DMS114 treated with DMSO at 0.1 percent for 48 hours (cell line): ENCODE results near the gene TNFSF9.

Experiments
- DNase-seq: peaks from one replicate; lab custom pipeline; 2025; ENCODE audit not compliant: unreplicated experiment; lab: John Stamatoyannopoulos, UW

TNFSF9 gene

GRCh38 chr19:6530386-6531162 is at the start of gene TNFSF9:
TSS of gene TNFSF9 (plus strand) at chr19:6531026. CDS start at chr19:6531037, 11 bp downstream.
- DNase-seq: peak; percentile 59

DNA sequence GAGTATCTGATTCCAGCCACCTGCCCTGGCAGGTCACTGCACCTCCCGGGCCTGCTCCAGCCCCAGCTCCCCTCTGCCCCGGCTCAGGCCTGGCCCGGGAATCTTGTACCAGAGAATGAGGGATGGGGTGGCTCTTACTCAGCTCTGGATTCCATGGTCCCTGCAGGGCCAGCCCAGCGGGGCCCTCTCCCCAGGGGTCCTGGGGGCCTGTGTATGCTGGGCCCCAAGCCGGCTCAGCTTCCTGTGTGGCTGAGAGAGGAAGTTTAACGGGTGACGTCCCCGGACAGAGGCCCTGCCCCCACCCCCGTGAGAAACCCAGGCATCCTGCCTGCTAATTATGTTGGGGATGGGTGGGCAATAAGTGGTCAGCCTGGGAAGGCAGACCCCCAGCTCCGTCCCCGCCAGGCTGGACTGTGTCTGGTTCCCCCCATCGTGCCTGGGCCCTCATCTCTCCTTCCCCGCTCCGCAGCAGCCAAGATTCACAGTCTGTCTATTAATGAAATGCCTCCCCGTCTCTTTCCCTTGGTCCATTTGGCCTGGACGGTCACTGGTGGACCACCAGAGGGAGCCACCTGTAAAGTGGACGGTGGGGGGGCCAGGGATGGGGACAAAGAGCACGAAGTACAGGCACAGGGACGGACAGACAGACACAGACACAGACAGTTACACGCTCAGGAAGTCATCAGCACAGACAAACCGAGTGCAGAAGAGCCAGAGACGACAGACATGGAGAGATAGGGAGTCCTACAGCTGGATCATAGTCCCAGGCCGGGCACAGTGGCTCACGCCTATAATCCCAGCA is 49.1 kb upstream of the TNFSF9 start, which contains the start of gene DENND1C:
DENND1C (minus strand) TSS at position 247 of the 802 bp plus-strand sequence; CDS start at position 155, 92 bp downstream.
- no peak for DNase-seq

DNA sequence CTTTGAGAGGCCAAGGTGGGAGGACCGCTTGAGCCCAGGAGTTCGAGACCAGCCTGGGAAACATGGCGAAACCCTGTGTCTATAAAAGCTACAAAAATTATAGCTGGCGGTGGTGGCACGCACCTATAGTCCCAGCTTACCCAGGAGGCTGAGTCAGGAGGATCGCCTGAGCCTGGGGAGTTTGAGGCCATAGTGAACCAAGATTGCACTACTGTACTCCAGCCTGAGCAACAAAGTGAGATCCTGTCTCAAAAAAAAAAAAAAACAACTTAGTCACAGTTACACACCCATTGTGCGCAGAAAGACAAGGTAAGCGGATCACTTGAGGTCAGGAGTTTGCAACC is 48.5 kb upstream of the TNFSF9 start:
- DNase-seq: no peak

DNA sequence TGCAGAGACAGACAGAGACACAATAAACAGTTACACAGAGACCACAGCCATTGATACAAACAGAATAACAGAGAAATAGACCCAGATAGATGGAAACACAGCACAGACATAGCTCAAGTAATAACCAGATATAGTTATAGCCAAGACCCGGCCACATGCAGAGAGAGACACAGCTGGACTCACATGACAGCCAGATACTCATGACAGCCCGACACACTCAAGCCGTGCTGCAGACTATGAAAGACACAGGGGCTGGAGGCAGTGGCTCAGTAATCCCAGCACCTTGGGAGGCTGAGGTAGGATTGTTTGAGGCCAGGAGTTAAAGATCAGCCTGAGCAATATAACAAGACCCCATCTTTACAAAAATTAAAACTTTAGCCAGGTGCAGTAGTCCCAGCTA is 47.6 kb upstream of the TNFSF9 start:
- no peak for DNase-seq

DNA sequence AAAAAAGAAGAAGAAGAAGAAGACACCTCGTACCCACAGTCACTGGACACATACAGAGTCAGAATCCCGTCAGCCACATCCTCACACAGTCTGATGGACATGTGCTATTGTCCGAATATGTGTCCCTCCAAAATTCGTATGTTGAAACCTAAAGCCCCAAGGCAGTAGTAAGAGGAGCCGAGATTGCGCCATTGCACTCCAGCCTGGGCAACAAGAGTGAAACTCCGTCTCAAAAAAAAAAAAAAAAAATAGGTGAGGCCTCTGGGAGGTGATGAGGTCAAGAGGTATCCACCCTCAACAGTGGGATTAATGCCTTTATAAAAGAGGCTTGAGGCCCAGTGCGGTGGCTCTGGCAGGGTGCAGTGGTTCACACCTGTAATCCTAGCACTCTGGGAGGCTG is 46.6 kb upstream of the TNFSF9 start:
- DNase-seq: no peak

GRCh38 chr19:6484831-6485230 is 46.0 kb upstream of the TNFSF9 start:
- no peak for DNase-seq

- no peak for DNase-seq
These were observed 41.4 kb upstream of the TNFSF9 start for GRCh38 chr19:6489278-6490061.

DNA sequence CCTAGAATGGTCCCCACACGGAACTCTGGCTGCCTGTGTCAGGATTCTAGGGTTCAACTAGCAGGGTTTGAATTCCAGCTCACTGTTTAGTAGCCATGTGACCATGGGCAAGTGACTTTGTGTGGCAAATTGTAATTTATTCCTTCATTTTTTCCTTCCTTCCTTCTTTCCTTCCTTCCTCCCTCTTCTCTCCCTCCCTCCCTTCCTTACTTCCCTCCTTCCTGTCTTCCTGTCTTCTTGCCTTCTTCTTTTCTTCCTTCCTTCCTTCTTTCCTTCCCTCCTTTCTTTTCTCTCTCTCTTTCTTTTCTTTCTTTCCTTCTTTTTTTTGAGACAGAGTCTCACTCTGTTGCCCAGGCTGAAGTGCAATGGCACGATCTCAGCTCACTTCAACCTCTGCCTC is 40.7 kb upstream of the TNFSF9 start:
- DNase-seq: no peak

DNA sequence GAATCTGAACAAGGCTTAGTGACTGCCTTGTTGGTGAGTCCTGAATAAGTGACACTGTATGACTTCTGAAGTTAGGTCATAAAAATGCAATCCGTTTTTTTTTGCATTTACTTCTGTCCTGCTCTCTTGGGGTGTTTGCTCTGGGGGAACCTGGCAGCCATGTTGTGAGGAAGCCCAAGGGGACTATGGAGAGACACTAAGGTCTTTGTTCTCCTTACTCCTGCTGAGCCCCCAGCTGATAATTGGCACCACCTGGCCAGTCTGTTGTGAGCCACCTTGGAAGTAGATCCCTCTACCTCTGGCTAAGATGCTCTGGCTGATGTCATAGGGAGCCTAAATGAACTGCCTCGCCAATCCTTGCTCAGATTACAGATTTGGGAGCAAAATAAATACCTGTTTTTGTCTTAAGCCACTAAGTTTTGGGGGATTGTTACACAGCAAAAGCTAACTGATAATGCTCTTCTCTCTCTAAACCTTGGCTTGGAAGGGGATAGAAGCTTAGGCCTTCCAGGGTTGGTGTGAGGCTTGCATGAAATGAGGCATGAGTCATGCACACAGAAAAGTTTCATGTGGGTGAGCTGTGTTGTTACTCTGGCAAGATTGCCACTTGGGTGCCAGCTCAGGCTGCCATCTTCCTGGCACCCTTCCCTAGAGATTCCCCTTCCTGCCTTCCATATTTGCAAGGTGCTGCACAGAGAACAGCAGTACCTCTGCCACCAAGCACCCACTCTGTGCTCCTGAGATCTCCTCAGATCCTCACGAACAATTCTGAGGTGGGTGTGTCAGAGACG is 38.8 kb upstream of the TNFSF9 start:
- DNase-seq: no peak

DNA sequence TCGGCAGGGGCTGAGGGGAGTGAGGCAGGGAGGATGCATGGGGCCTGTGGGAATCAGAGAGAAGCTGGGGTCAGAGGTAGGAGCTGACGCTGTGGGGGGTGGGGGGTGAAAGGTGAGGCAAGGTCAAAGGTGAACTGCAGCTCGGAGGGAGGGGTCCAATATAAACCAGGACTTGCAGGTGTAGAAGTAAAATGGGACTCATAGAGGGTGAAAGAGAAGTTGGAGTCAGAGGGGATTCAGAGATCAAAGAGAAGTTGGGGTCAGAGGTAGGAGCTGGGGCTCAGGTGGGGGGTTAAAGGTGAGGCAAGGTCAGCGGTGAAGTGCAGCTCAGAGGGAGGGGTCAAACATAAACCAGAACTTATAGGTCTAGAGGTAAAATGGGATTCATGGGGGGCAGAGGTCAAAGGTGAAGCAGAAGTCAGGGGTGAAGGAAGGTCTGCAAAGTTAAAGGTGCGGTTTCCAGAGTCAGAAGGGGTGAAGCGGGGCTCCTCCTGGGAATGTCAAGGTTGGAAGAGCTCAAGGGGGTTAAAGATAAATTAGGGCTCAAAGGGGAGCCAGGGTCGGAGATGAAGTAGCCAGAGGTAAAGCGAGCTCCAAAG is 36.3 kb upstream of the TNFSF9 start:
- DNase-seq: no peak

GRCh38 chr19:6495947-6496346 is 34.9 kb upstream of the TNFSF9 start:
- DNase-seq: no peak

GRCh38 chr19:6498294-6499036 is 32.4 kb upstream of the TNFSF9 start:
- DNase-seq: no peak

- no peak for DNase-seq
These were observed 31.6 kb upstream of the TNFSF9 start for GRCh38 chr19:6499052-6499790.

- DNase-seq: no peak
These were observed 29.7 kb upstream of the TNFSF9 start for GRCh38 chr19:6500837-6501739.

- DNase-seq: no peak
These were observed 28.8 kb upstream of the TNFSF9 start, which contains the start of gene TUBB4A for GRCh38 chr19:6501740-6502648. TSS of gene TUBB4A (minus strand) at chr19:6502309. CDS start at chr19:6502212, 97 bp downstream.

- no peak for DNase-seq
These were observed 27.2 kb upstream of the TNFSF9 start for GRCh38 chr19:6503407-6504201.
